ENCODE measurements around the gene SMC3.
"Not testable (repeated sequence)": the region's sequence is repeated elsewhere in the genome, so short reads cannot be mapped to it uniquely, and the experiment has no call there.

Gene SMC3

DNA sequence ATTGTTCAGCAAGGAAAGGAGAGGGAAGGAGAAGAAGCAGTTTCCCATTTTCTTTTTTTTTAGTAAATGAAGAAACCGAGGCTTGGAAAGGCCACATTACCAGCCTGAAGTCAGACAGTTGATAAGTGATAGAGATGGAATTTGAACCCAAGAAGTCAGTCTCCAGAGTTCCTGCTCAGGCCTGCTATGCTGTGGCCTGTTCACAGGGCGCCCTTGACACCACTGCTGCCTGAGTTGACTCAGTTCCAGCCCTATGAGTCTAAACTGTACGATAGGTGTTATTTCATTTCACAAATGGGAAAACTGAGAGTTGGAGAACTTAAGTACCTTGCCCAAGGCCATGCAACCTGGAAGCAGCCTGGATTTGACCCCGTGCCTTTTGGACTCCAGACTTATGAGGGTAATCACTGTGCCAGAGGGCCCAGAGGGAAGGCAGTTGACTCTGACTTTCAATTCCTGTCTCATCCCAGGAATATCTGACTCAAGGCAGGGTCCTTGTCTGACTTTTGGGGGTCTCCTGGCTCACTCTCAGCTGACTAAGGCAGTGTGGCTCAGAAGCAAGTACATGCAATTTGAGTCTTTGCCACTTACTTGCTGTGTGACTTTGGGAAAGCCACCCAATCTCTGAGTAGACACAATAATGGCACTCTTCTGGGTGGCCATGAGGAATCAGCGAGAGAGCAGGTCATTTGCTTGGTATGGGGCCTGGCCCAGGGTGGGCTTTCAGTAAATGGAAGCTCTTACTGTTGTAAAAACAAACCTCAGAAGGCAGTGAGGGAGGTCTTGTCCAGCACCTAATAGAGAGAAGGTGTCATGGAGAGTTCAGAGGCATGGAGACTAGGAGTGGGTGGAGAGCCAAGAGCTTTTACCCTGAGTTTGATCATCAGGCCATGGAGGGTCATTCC lies 58.7 kb downstream of the SMC3 start:
- DNase-seq: no peak

- no peak for DNase-seq
These were observed 60.7 kb downstream of the SMC3 start for GRCh38 chr10:110628161-110628560.

DNA sequence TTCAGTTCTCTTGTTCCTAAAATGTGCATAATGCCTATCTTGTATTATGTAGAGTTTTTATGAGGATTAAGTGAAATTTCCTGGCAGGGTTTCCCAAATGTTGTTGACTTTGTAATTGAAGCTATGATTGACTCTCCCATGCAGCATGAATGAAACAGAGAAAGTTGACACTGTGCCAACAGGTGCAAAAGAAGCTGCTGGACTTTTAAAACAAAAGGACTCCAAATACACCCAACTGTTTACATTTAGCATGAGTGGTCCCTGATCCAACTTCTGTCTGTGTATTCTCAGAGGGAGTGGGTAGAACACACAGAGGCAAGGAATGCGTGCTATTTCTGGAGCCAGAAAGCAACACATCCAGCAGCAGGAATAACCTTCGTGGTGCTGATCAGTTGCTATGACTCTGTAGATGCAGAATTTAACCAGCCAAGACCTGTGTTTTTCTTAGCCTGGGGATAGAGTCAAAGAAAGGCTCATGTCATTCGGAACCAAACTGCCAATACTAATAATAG lies 62.2 kb downstream of the SMC3 start:
- peak; percentile 35 for DNase-seq

- DNase-seq: no peak
These were observed 64.4 kb downstream of the SMC3 start for GRCh38 chr10:110631934-110632333.

DNA sequence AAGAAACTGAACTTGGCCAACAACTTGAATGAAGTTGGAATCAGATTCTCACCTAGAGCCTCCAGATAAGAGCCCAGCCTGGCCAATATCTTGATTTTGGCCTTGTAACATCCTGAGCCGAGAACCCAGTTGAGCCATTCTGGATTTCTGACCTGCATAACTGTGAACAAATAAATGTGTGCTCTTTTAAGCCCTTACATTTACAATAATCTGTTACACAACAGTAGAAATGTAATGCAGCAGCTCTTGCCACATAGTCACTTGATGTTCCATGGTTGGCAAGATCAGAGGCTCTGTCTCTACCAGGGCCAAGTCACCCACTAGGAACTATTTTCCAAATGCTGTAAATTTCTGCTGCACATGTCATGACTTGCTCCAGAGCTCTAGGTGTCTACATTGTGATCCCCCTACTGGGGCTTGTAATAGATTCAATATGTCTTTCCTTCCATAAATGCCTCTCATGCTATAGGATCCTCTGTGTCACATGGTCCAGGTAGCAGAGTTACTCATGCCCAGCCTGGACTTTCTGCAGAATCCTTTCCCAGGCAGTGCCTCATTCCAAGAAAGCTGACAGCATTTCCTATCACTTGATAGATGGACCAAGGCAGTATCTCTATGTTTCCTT lies 65.2 kb downstream of the SMC3 start:
- DNase-seq: no peak

GRCh38 chr10:110634527-110635209 lies 67.2 kb downstream of the SMC3 start:
- peak; percentile 15 for DNase-seq

DNA sequence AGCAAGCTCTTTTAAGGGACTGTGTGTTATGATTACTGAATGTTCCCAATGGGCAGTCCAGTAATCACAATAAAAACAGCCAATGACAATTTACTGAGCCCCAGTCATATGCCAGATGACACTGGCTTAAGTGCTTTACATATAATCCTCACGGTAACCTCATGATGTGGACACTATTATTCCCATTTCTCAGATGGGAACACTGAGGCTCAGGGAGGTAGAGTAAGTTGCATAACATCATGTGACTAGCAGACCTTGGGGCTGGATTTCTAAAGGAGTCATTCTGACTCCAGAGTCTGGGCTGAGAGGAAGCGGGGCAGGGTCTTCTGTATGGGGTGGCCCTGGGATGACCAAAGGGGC lies 69.1 kb downstream of the SMC3 start:
- DNase-seq: no peak

DNA sequence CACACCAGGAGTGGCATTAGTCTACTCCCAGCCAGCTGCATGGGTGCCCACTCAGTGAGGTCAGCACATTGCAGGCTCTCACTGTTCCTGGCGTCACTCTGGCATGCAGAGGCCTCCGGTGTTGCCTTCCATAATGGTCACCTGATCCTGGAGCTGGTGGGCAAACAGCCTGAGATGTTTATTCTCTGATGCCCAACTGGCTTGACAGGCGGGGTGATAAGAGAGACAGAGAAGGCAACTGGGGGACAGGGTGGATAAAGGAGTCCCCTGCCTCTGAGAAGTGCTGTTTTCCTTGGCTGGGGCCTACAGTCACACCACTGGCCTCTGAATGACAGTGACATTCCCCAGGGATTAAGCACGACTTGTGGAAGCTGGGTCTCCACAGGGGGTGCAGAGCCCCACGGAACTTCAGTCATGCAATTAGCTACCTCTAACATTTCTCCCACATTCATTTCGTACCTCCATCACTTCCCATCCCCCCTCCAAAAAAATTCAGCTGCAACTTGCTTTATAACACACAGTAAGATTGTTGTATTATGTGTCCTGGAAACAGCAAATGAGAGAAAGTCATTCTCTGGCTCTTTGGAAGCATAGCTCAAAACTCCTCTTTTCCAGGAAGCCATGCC lies 69.5 kb downstream of the SMC3 start:
- no peak for DNase-seq

DNA sequence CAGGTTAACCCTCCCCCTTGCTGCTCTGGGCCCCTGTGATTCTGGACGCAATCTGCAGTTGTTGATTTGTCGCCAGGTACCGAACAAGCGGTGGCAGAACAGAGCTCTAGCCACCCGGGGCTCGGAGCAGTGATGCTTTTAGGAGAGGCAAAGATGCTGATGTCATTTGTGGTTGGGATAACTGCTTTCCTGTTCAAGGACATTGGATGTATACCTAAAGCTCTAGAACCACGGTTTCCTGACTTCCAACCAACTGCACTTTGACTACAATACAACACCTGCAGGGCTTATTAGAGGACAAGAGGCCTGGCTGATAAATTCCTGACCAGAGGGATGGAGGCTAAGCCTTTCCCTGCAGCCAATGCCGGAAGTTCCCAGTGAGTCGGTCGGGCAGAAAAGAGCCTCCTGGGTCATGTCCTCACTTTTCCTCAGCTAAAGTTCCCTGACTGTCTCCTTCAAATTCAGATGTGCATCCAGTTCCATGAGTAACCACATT lies 70.1 kb downstream of the SMC3 start:
- DNase-seq: no peak

DNA sequence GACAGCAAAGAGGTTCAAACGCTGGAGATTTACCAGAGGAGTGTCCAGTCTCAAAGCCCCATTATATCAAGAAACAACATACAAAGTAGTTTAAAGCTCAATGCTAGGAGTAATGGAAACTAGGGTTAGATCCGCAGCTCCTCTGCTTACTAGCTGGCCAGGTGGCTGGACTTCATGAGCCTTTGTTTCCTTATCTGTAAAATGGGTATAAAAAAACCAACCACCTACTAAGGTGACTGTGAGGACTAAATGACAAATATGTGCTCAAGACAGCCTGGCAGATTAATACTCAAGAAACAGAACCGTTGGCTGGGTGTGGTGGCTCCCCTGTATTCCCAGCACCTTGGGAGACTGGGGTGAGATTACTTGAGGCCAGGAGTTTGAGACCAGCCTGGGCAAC lies 70.8 kb downstream of the SMC3 start:
- no peak for DNase-seq

GRCh38 chr10:110639046-110639445 lies 71.6 kb downstream of the SMC3 start:
- DNase-seq: not testable (repeated sequence)

- not testable (repeated sequence) for DNase-seq
These were observed 72.4 kb downstream of the SMC3 start for GRCh38 chr10:110639858-110640257.

GRCh38 chr10:110641256-110641655 lies 73.8 kb downstream of the SMC3 start:
- DNase-seq: no peak

GRCh38 chr10:110642204-110643034 lies 74.9 kb downstream of the SMC3 start:
- DNase-seq: no peak

DNA sequence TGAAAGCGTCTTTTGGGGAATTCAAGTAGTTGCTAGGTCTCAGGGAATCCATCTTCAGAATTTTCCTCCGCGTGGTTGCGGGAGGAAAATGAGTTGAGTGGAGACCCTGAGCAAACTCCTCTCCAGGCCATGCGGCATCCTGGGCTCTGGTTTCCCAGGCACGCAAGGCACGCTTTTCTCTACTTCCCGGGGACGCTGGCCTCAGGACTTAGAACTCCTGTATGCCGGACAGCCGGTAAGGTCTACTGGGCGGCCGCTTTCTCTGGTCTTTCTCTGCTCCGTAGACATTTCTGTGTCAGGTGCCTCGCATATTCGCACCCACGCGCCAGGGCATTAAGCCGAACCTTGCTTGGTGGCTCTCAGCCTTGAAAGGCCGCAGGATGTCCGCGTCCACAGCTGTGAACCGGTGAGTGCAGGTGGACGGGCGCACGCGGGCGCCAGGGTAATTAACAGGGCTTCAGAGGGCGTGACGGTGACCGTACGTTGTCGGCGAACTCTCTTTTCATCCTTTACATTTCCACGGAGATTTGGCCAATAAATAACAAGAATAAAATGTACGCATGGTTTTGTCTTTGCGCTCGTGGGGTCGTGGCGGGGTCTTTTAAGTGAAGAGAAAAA lies 75.6 kb downstream of the SMC3 start:
- no peak for DNase-seq

GRCh38 chr10:110643653-110644597 lies 76.4 kb downstream of the SMC3 start, which contains the start of gene RBM20:
TSS of gene RBM20 (plus strand) at chr10:110644336. CDS start at chr10:110644455, 119 bp downstream.
- no peak for DNase-seq

DNA sequence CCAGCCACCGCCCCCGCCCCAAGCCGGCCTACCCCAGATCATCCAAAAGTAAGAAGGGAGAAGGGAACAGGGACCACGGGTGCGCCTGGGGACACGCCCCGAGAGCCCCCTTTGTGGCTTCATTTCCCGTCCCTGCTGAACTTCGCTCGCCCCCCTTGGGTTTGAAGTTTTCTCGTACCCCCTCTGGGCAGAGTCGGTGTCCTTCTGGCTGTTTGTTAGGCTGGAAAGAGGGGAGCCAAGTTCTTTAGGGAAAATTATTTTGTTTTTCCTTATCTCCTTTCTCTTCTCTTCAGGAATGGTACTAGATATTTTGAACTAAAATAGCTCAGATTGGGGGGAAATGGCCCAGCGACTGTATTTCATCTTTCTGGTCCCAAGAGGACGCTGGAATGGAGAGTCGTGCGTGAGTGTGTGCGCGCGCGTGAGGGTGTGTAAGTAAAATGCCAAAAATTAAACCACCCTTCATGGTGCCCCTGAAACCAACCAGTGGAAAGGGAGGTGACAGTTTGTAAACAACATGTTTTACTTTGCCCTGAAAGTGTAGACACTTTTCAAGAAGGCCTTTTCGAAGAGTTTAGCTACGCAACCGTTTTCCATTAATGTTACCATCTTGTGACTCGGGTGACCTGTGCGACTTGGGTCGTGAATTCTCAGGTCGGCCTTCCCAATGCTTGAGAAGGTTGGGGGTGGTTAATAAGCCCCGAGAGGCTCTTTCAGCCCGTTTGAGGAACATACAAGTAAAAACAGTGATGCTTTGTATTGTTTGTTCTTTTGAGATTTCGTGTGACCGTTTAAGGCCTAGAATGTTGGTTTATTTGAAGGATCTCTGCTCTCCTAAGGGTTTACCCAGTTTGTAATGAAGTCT lies 77.3 kb downstream of the SMC3 start:
- DNase-seq: no peak

DNA sequence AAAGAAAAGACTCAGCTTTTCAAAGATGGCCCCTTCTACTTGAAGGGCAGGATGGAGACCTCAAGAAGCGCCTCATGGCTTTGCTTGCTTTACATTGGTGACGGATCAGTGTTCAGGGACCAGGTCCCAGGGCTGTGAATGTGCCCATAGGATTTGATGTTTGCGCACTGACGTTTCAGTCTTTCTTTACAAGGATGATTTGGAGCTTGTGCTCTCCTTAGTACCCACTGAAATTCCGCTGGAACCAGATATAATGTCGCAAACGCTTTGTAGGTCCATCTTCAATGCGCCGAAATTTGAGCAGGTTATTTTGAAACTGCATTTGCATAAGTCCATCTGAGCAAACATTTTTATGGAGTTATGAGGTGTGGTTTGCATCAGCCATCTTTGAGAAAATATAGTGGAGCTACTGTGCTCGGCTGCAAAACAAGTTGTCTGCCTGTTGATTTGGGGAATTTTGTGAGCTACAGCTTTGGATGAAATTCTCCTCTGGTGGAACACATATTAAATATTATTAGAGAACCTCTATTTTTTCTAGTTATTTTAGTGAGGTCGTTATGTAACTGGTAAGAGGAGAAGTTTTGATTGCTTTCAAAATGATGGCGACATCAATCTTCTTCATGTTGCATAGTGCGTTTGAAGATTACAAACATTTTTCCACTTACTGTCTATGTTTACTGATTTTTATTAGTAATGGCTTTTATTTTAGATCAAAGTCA lies 79.1 kb downstream of the SMC3 start:
- DNase-seq: no peak

DNA sequence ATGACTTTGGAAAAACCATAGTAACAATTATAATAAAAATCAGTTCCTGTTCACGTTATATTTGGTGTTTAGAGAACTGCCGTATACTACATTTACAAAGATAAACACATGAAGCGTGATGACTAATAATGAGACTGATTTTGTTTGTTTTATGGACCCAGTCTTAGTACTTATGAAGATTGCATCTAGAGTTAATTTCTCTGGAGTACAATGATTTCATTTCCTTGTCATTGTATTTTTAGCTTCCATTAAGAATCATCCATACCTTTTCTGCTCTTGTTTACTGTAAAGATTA lies 79.6 kb downstream of the SMC3 start:
- DNase-seq: no peak

All from DMS79 (cell line).